H9 (cell line): ENCODE results near the gene CTIF. TPM values are rescaled to one million over a fixed set of nuclear protein-coding genes. Genes with fewer than 3 reads are reported as not detected.

Experiments used
- DNase-seq: peaks from one replicate; pipeline ENCODE4 v3.0.0-alpha.2; 2017
- H2AFZ ChIP-seq: one replicate; pipeline ENCODE4 v1.6.1; 2013; ENCODE audit warnings: mild to moderate bottlenecking, low read length, control low read depth, moderate library complexity
- H2AK5ac ChIP-seq: 2 replicates; pipeline ENCODE4 v1.6.1; 2013; ENCODE audit warnings: low read length, control low read depth, mixed read lengths; ENCODE audit not compliant: insufficient read length
- H2BK120ac ChIP-seq: one replicate; pipeline ENCODE4 v1.6.1; 2013; ENCODE audit warnings: low read depth, mild to moderate bottlenecking, low read length, control low read depth, inconsistent platforms; ENCODE audit not compliant: poor library complexity, severe bottlenecking
- H2BK12ac ChIP-seq: 2 replicates; pipeline ENCODE4 v1.6.1; 2013; ENCODE audit warnings: low read length, control low read depth, mixed read lengths, low read depth; ENCODE audit not compliant: insufficient read length
- H2BK15ac ChIP-seq: 2 replicates; pipeline ENCODE4 v1.6.1; 2013; ENCODE audit warnings: low read depth, low read length, control low read depth
- H2BK20ac ChIP-seq: one replicate; pipeline ENCODE4 v1.6.1; 2013; ENCODE audit warnings: low read depth, mild to moderate bottlenecking, low read length, control low read depth, inconsistent platforms; ENCODE audit not compliant: poor library complexity, severe bottlenecking
- H2BK5ac ChIP-seq: 2 replicates; pipeline ENCODE4 v1.6.1; 2013; ENCODE audit warnings: low read length, control low read depth, mixed read lengths; ENCODE audit not compliant: insufficient read length
- H3K14ac ChIP-seq: 2 replicates; pipeline ENCODE4 v1.6.1; 2013; ENCODE audit warnings: low read length, control low read depth; ENCODE audit not compliant: insufficient read depth
- H3K18ac ChIP-seq: 2 replicates; pipeline ENCODE4 v1.6.1; 2013; ENCODE audit warnings: low read depth, mild to moderate bottlenecking, mixed read lengths, low read length, control low read depth; ENCODE audit not compliant: insufficient read length
- H3K23ac ChIP-seq: 2 replicates; pipeline ENCODE4 v1.6.1; 2013; ENCODE audit warnings: low read length, control low read depth, mixed read lengths, low read depth; ENCODE audit not compliant: insufficient read length
- H3K23me2 ChIP-seq: 2 replicates; pipeline ENCODE4 v1.6.1; 2013; ENCODE audit warnings: low read depth, mild to moderate bottlenecking, mixed read lengths, low read length, control low read depth; ENCODE audit not compliant: insufficient read length, poor library complexity, severe bottlenecking
- H3K27ac ChIP-seq: 2 replicates; pipeline ENCODE4 v1.5.1; 2013; ENCODE audit warnings: low read length, control low read depth, mixed read lengths, low read depth; ENCODE audit not compliant: insufficient read length
- H3K27me3 ChIP-seq: 2 replicates; pipeline ENCODE4 v1.6.1; 2013; ENCODE audit warnings: low read length, control low read depth, inconsistent platforms; ENCODE audit not compliant: insufficient read depth
- H3K4ac ChIP-seq: 2 replicates; pipeline ENCODE4 v1.6.1; 2013; ENCODE audit warnings: low read depth, mild to moderate bottlenecking, control low read depth, inconsistent platforms, low read length, moderate library complexity
- H3K4me1 ChIP-seq: 2 replicates; pipeline ENCODE4 v1.6.1; 2013; ENCODE audit warnings: low read length, control low read depth, inconsistent platforms; ENCODE audit not compliant: insufficient read depth
- H3K4me2 ChIP-seq: 2 replicates; pipeline ENCODE4 v1.6.1; 2013; ENCODE audit warnings: low read length, control low read depth, mixed read lengths; ENCODE audit not compliant: insufficient read length, insufficient read depth
- H3K56ac ChIP-seq: 2 replicates; pipeline ENCODE4 v1.6.1; 2013; ENCODE audit warnings: low read depth, mild to moderate bottlenecking, mixed read lengths, low read length, control low read depth; ENCODE audit not compliant: insufficient read length
- H3K79me1 ChIP-seq: 2 replicates; pipeline ENCODE4 v1.6.1; 2013; ENCODE audit warnings: low read depth, mild to moderate bottlenecking, moderate library complexity, low read length, control low read depth, inconsistent platforms; ENCODE audit not compliant: insufficient read depth, poor library complexity, severe bottlenecking
- H3K79me2 ChIP-seq: 2 replicates; pipeline ENCODE4 v1.6.1; 2013; ENCODE audit warnings: low read length, control low read depth, inconsistent platforms; ENCODE audit not compliant: insufficient read depth
- H3K9ac ChIP-seq: 2 replicates; pipeline ENCODE4 v1.6.1; 2013; ENCODE audit warnings: low read length, control low read depth, mixed read lengths; ENCODE audit not compliant: insufficient read length; ENCODE audit errors: extremely low read depth
- H3K9me3 ChIP-seq: one replicate; pipeline ENCODE4 v1.6.1; 2013; ENCODE audit warnings: low read depth, low read length, inconsistent platforms; ENCODE audit not compliant: control insufficient read depth
- H3T11ph ChIP-seq: one replicate; pipeline ENCODE4 v1.6.1; 2013; ENCODE audit warnings: mild to moderate bottlenecking, low read length, control low read depth, inconsistent platforms
- H4K20me1 ChIP-seq: one replicate; pipeline ENCODE4 v1.6.1; 2013; ENCODE audit not compliant: control insufficient read depth, insufficient read length, insufficient read depth
- H4K5ac ChIP-seq: 2 replicates; pipeline ENCODE4 v1.6.1; 2013; ENCODE audit warnings: low read depth, mild to moderate bottlenecking, mixed read lengths, low read length, control low read depth; ENCODE audit not compliant: insufficient read length
- H4K8ac ChIP-seq: replicated peaks from 2 replicates; pipeline ENCODE4 v1.6.1; 2013; ENCODE audit warnings: low read length, control low read depth, mixed read lengths, low read depth; ENCODE audit not compliant: insufficient read length
- H4K91ac ChIP-seq: 2 replicates; pipeline ENCODE4 v1.6.1; 2013; ENCODE audit warnings: low read depth, mild to moderate bottlenecking, moderate library complexity, mixed read lengths, low read length, control low read depth; ENCODE audit not compliant: insufficient read length
- H3K27ac Mint-ChIP-seq, 3 experiments: 2 replicates in 2 of 3; 3 replicates in 1 of 3; pipeline ENCODE4 v1.8.0; 2020 to 2021; ENCODE audit warnings: mixed read lengths in 3 of 3, mild to moderate bottlenecking in 1 of 3, moderate library complexity in 1 of 3
- H3K27me3 Mint-ChIP-seq: 2 replicates; pipeline ENCODE4 v1.8.0; 2021; ENCODE audit warnings: low read depth, mild to moderate bottlenecking, moderate library complexity, mixed read lengths
- H3K36me3 Mint-ChIP-seq, 3 experiments: 2 replicates in 2 of 3; 3 replicates in 1 of 3; pipeline ENCODE4 v1.8.0; 2020 to 2021; ENCODE audit warnings: low read depth in 3 of 3, mixed read lengths in 3 of 3; ENCODE audit not compliant: insufficient read depth in 1 of 3
- H3K4me1 Mint-ChIP-seq, 2 experiments: 2 replicates each; pipeline ENCODE4 v1.8.0; 2020; ENCODE audit warnings: mixed read lengths in 2 of 2
- H3K4me3 Mint-ChIP-seq, 2 experiments: 2 replicates in 1 of 2; 3 replicates in 1 of 2; pipeline ENCODE4 v1.8.0; 2020 to 2021; ENCODE audit warnings: mild to moderate bottlenecking in 2 of 2, mixed read lengths in 2 of 2, moderate library complexity in 1 of 2
- H3K9me3 Mint-ChIP-seq, 2 experiments: 2 replicates in 1 of 2; 3 replicates in 1 of 2; pipeline ENCODE4 v1.8.0; 2020; ENCODE audit warnings: mild to moderate bottlenecking in 2 of 2, mixed read lengths in 2 of 2, moderate library complexity in 1 of 2
- CTCF ChIP-seq: fragments of 200-600 bp; sonication (generic); conservative IDR thresholded peaks from 3 replicates; pipeline ENCODE4 v1.8.0; 2021; ENCODE audit warnings: antibody characterized with exemption, mild to moderate bottlenecking
- WGBS: extraction: QIAGEN DNeasy Blood & Tissue Kit; methylation state at CpG from one replicate; pipeline ENCODE4 v1.1.7; 2013; ENCODE audit warnings: missing lambda C conversion rate, low lambda C conversion rate, mixed read lengths; ENCODE audit not compliant: insufficient read length; ENCODE audit errors: extremely low coverage; 5-methylcytosine and 5-hydroxymethylcytosine counted together
- total RNA-seq: library from RNA; stranded (reverse); gene quantifications from 2 replicates; pipeline ENCODE4 v1.2.1, GENCODE V29; 2021

Gene CTIF
- total RNA-seq, 1 experiment from 2014 or later: 15.8 TPM

DNA sequence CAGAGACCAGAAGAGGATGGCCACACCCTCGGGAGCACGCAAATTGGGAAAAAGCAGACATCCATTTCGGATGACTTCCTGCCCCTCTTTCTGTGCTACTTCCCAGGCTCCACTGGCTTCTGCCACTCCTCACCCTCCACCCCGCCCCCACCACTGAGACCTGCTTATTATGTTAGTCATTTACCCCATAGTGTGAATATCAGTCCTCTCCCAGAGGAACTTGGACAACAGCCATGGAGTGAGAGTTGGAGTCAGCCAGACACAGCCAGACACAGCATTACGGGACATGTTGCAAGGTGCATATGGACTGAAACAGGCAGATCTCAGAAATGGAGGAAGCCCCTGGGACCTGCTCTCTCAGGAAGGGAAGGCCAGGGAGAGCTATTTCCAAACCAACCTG, 51.8 kb downstream of the CTIF start:
- WGBS: no CpG with 5 or more reads among the region's 5 CpGs
- no peaks in the 10 kb centered on the region for H3K4me1 ChIP-seq
- no peak for TF ChIP-seq CTCF

More for the DNA sequence above, 51.8 kb downstream of the CTIF start:
- Mint-ChIP-seq H3K9me3 (no peaks in the 10 kb centered on the region), H3K27me3 (no peaks in the 10 kb centered on the region; the same call in 1 of the 2 replicates), H3K27ac (peak overlapping the region in 1 of 3 experiments; percentile 63; a peak in 2 of 7 replicates), H3K4me1 (peaks cover 14 to 15% of the 10 kb centered on the region in 2 experiments), H3K4me3 (no peak overlapping the region), H3K36me3 (no peaks in the 10 kb centered on the region; a peak in 3 of 7 replicates)
- no peak for DNase-seq
- Histone ChIP-seq H2BK15ac (no peak overlapping the region), H3K4me2 (no peak overlapping the region), H3K14ac (no peak overlapping the region; the same call in 1 of the 2 replicates), H2BK20ac (no peak overlapping the region), H2AFZ (no peak overlapping the region), H3K27ac (no peak overlapping the region), H3K23me2 (no peaks in the 10 kb centered on the region), H4K8ac (no peak overlapping the region), H3K9ac (no peak overlapping the region), H3K79me2 (no peaks in the 10 kb centered on the region), H3K9me3 (no peaks in the 10 kb centered on the region), H4K91ac (no peak overlapping the region), H4K20me1 (no peaks in the 10 kb centered on the region), H3K23ac (no peak overlapping the region), H4K5ac (no peak overlapping the region), H3K4ac (no peak overlapping the region), H2BK5ac (no peak overlapping the region), H3K79me1 (no peaks in the 10 kb centered on the region), H2BK120ac (no peak overlapping the region), H3K18ac (no peak overlapping the region), H3K27me3 (no peaks in the 10 kb centered on the region), H3T11ph (no peak overlapping the region), H2BK12ac (no peak overlapping the region), H3K56ac (no peak overlapping the region), H2AK5ac (no peak overlapping the region)
